CD14-positive monocyte (primary cell): ENCODE data around the gene MAFF. TPM values are rescaled to one million over a fixed set of nuclear protein-coding genes. Genes with fewer than 3 reads are reported as not detected.
A peak's percentile ranks its signal among the peaks of the same experiment; 100 is the strongest.

Experiments used
- DNase-seq, 3 donors: peaks; one replicate each; pipeline ENCODE4 v3.0.0-alpha.2; 2011 to 2022
- H2AFZ ChIP-seq: 2 replicates; pipeline ENCODE4 v1.6.0; 2012; ENCODE audit warnings: mild to moderate bottlenecking, low read depth, low read length, inconsistent platforms; ENCODE audit not compliant: insufficient read depth, poor library complexity, severe bottlenecking
- H3K27ac ChIP-seq, 2 donors: 1 replicate in 1 of 2; 2 replicates in 1 of 2; pipeline ENCODE4 v1.5.1; 2012 to 2013; ENCODE audit warnings: low read length in 2 of 2, control low read depth in 1 of 2, inconsistent platforms in 1 of 2, low read depth in 1 of 2, mild to moderate bottlenecking in 1 of 2
- H3K27me3 ChIP-seq, 2 donors: one replicate each; pipeline versions ENCODE4 v1.6.0 to v1.6.1; 2011 to 2013; ENCODE audit warnings: low read length in 2 of 2; ENCODE audit not compliant: control insufficient read depth in 2 of 2, insufficient read depth in 2 of 2
- H3K36me3 ChIP-seq, 2 donors: replicated peaks in 1 of 2; 1 replicate in 1 of 2; 2 replicates in 1 of 2; pipeline versions ENCODE4 v1.5.1 to v1.6.1; 2012 to 2013; ENCODE audit warnings: low read length in 2 of 2, control low read depth in 1 of 2, inconsistent platforms in 1 of 2, mild to moderate bottlenecking in 1 of 2; ENCODE audit not compliant: insufficient read depth in 2 of 2, control insufficient read depth in 1 of 2
- H3K4me1 ChIP-seq, 2 donors: 1 replicate in 1 of 2; 2 replicates in 1 of 2; pipeline versions ENCODE4 v1.5.1 to v1.6.1; 2012 to 2013; ENCODE audit warnings: low read length in 2 of 2, control low read depth in 1 of 2, inconsistent platforms in 1 of 2, mild to moderate bottlenecking in 1 of 2, moderate library complexity in 1 of 2; ENCODE audit not compliant: insufficient read depth in 2 of 2, control insufficient read depth in 1 of 2
- H3K4me2 ChIP-seq: replicated peaks from 2 replicates; pipeline ENCODE3; 2012; ENCODE audit warnings: low read length, moderate library complexity, mild to moderate bottlenecking; ENCODE audit not compliant: poor library complexity, severe bottlenecking; ENCODE audit errors: extremely low read depth
- H3K4me3 ChIP-seq, 3 experiments: fragments of 200-600 bp in 1 of 3; sonication (generic) in 1 of 3; replicated peaks in 1 of 3; 1 replicate in 2 of 3; 2 replicates in 1 of 3; pipeline ENCODE4 v1.5.1; 2011 to 2013; ENCODE audit warnings: low read length in 3 of 3, mild to moderate bottlenecking in 3 of 3, control low read depth in 2 of 3, low read depth in 2 of 3, inconsistent platforms in 1 of 3, moderate library complexity in 1 of 3
- H3K79me2 ChIP-seq: 2 replicates; pipeline ENCODE4 v1.6.0; 2012; ENCODE audit warnings: mild to moderate bottlenecking, control low read depth, inconsistent platforms, low read length, moderate library complexity; ENCODE audit not compliant: insufficient read depth
- H3K9ac ChIP-seq: 2 replicates; pipeline ENCODE4 v1.6.0; 2017; ENCODE audit warnings: low read length, mild to moderate bottlenecking; ENCODE audit not compliant: insufficient read depth, poor library complexity, severe bottlenecking
- H3K9me3 ChIP-seq, 2 donors: replicated peaks in 1 of 2; 1 replicate in 1 of 2; 2 replicates in 1 of 2; pipeline versions ENCODE4 v1.5.1 to v1.6.1; 2012 to 2013; ENCODE audit warnings: low read length in 2 of 2, control low read depth in 1 of 2; ENCODE audit not compliant: control insufficient read depth in 1 of 2, insufficient read depth in 1 of 2
- H4K20me1 ChIP-seq: 2 replicates; pipeline ENCODE4 v1.6.0; 2012; ENCODE audit warnings: mild to moderate bottlenecking, low read length, control low read depth, moderate library complexity; ENCODE audit not compliant: insufficient read depth
- H3K27ac Mint-ChIP-seq, 7 donors: one replicate each; pipeline ENCODE4 v1.8.0; 2020; ENCODE audit warnings: mild to moderate bottlenecking in 7 of 7, mixed read lengths in 7 of 7, moderate library complexity in 6 of 7, inconsistent platforms in 2 of 7
- H3K27me3 Mint-ChIP-seq, 3 donors: one replicate each; pipeline ENCODE4 v1.8.0; 2021 to 2022; ENCODE audit warnings: low read depth in 3 of 3, mild to moderate bottlenecking in 3 of 3, mixed read lengths in 3 of 3, moderate library complexity in 3 of 3, inconsistent platforms in 1 of 3
- H3K36me3 Mint-ChIP-seq, 2 donors: one replicate each; pipeline ENCODE4 v1.8.0; 2020; ENCODE audit warnings: mixed read lengths in 2 of 2, inconsistent platforms in 1 of 2, mild to moderate bottlenecking in 1 of 2
- H3K4me1 Mint-ChIP-seq: one replicate; pipeline ENCODE4 v1.8.0; 2020; ENCODE audit warnings: mild to moderate bottlenecking, mixed read lengths
- H3K4me3 Mint-ChIP-seq, 2 donors: one replicate each; pipeline ENCODE4 v1.8.0; 2020; ENCODE audit warnings: mild to moderate bottlenecking in 2 of 2, mixed read lengths in 2 of 2, moderate library complexity in 1 of 2
- H3K9me3 Mint-ChIP-seq, 7 donors: one replicate each; pipeline ENCODE4 v1.8.0; 2020 to 2022; ENCODE audit warnings: mixed read lengths in 7 of 7, mild to moderate bottlenecking in 6 of 7, moderate library complexity in 6 of 7, inconsistent platforms in 2 of 7
- CTCF ChIP-seq: fragments of 200-600 bp; IDR thresholded peaks from one replicate; pipeline ENCODE4 v1.8.0; 2022; ENCODE audit warnings: antibody characterized with exemption, mild to moderate bottlenecking
- WGBS: methylation state at CpG from one replicate; pipeline ENCODE4 v1.1.5; 2013; ENCODE audit warnings: missing lambda C conversion rate; ENCODE audit not compliant: insufficient coverage; 5-methylcytosine and 5-hydroxymethylcytosine counted together
- intact Hi-C, 2 donors: fragments of 100-400 bp; cut with micrococcal nuclease; formaldehyde crosslinking; loops; one replicate each; pipeline versions ENCODE4 v1.15.0 to v1.15.1; 2023
- polyA plus RNA-seq, 3 donors: library from polyadenylated mRNA; depleted of rRNA in 1 of 3; unstranded in 2 of 3; stranded (reverse) in 1 of 3; fragments of 300-500 nt in 2 of 3; fragments of >200 nt in 1 of 3; fragmentation: Illumina TruSeq in 2 of 3; gene quantifications; 1 replicate in 2 of 3; 2 replicates in 1 of 3; pipeline ENCODE4 v1.2.3, GENCODE V29; 2012 to 2021

MAFF gene
- polyA plus RNA-seq, 3 donors, result 1.5 to 67.3 (median 2.0) TPM

- intact Hi-C loops, result no loop called here
- H3K27ac Mint-ChIP-seq, result peak overlapping the region in 1 of 7 donors; percentile 52
- Histone ChIP-seq H3K4me2 (no peak overlapping the region), H3K9me3 (no peaks in the 10 kb centered on the region), H3K27ac (no peak overlapping the region), H3K4me1 (peaks cover 0 to 7% of the 10 kb centered on the region in 2 donors), H3K27me3 (no peaks in the 10 kb centered on the region), H2AFZ (no peak overlapping the region), H4K20me1 (no peaks in the 10 kb centered on the region), H3K9ac (no peak overlapping the region), H3K4me3 (no peak overlapping the region), H3K36me3 (no peaks in the 10 kb centered on the region), H3K79me2 (no peaks in the 10 kb centered on the region)
- H3K4me3 Mint-ChIP-seq, result no peak overlapping the region
- H3K4me1 Mint-ChIP-seq, result peaks cover 14% of the 10 kb centered on the region
- WGBS, result 90% methylated on average over 5 of the region's 13 CpGs
- H3K36me3 Mint-ChIP-seq, result peaks cover 15% of the 10 kb centered on the region in 2 donors
- no peak for DNase-seq
- H3K9me3 Mint-ChIP-seq, result peaks cover 0 to 2% (median 0%) of the 10 kb centered on the region in 7 donors
- H3K27me3 Mint-ChIP-seq, result peaks cover 0 to 6% (median 3%) of the 10 kb centered on the region in 3 donors
- no peak for TF ChIP-seq CTCF
These were observed 35.7 kb upstream of the MAFF start for GRCh38 chr22:38165922-38166593.

- Mint-ChIP-seq H3K27ac (no peak overlapping the region), H3K4me1 (peaks cover 4% of the 10 kb centered on the region), H3K27me3 (peaks cover 0 to 5% (median 3%) of the 10 kb centered on the region in 3 donors), H3K9me3 (peaks cover 0 to 2% (median 0%) of the 10 kb centered on the region in 7 donors), H3K4me3 (no peak overlapping the region), H3K36me3 (peaks cover 15% of the 10 kb centered on the region in 2 donors)
- intact Hi-C loops, result no loop called here
- H3K79me2 ChIP-seq, result no peaks in the 10 kb centered on the region
- H2AFZ ChIP-seq, result no peak overlapping the region
- no peak overlapping the region for H3K4me2 ChIP-seq
- no peak overlapping the region for H3K4me3 ChIP-seq
- peaks cover 1 to 3% of the 10 kb centered on the region in 2 donors for H3K4me1 ChIP-seq
- no peaks in the 10 kb centered on the region for H3K9me3 ChIP-seq
- WGBS, result 94% methylated on average over 6 of the region's 7 CpGs
- no peak overlapping the region for H3K27ac ChIP-seq
- H3K36me3 ChIP-seq, result no peaks in the 10 kb centered on the region
- H4K20me1 ChIP-seq, result no peaks in the 10 kb centered on the region
- no peak for DNase-seq
- H3K27me3 ChIP-seq, result no peaks in the 10 kb centered on the region
- H3K9ac ChIP-seq, result no peak overlapping the region
- no peak for TF ChIP-seq CTCF
These were observed 33.8 kb upstream of the MAFF start for GRCh38 chr22:38167988-38168407.
